Right lobe of liver (tissue), 6 donors: ENCODE results near the gene NUF2. TPM values are rescaled to one million over a fixed set of nuclear protein-coding genes. Genes with fewer than 3 reads are reported as not detected.

Source experiments
- ATAC-seq, 4 donors: fragments of 200-7000 bp; cut with Tn5 transposase; one replicate each; pipeline ENCODE4 v1.9.1; 2020; ENCODE audit warnings: mild to moderate bottlenecking in 4 of 4, moderate library complexity in 4 of 4
- DNase-seq, 3 donors: peaks; one replicate each; pipeline ENCODE4 v3.0.0-alpha.2; 2020
- H3K27ac ChIP-seq, 3 donors: fragments of 200-600 bp; one replicate each; pipeline ENCODE4 v1.8.0; 2022
- H3K27me3 ChIP-seq, 2 donors: fragments of 200-600 bp; one replicate each; pipeline ENCODE4 v1.8.0; 2022
- H3K36me3 ChIP-seq, 4 donors: fragments of 200-600 bp; sonication (generic) in 1 of 4; one replicate each; pipeline versions ENCODE4 v1.5.1 to v1.8.0; 2017 to 2022; ENCODE audit warnings: control low read depth in 1 of 4
- H3K4me1 ChIP-seq, 4 donors: fragments of 200-600 bp; sonication (generic) in 1 of 4; one replicate each; pipeline versions ENCODE4 v1.5.1 to v1.8.0; 2017 to 2022; ENCODE audit warnings: control low read depth in 1 of 4
- H3K4me3 ChIP-seq, 3 donors: fragments of 200-600 bp; one replicate each; pipeline ENCODE4 v1.8.0; 2022
- H3K9me3 ChIP-seq, 4 donors: fragments of 200-600 bp; sonication (generic) in 1 of 4; one replicate each; pipeline versions ENCODE4 v1.5.1 to v1.8.0; 2017 to 2022; ENCODE audit warnings: control low read depth in 1 of 4
- POLR2A ChIP-seq: fragments of 450-650 bp; IDR thresholded peaks from one replicate; pipeline ENCODE4 v1.6.1; 2017; ENCODE audit warnings: antibody characterized with exemption, mild to moderate bottlenecking
- WGBS: methylation state at CpG from one replicate; pipeline ENCODE4 v1.1.6; 2018; ENCODE audit warnings: low coverage, low lambda C conversion rate; ENCODE audit not compliant: insufficient coverage; ENCODE audit errors: missing lambda C conversion rate; 5-methylcytosine and 5-hydroxymethylcytosine counted together
- intact Hi-C, 2 donors: fragments of 100-400 bp; cut with DNase I; formaldehyde crosslinking; loops; one replicate each; pipeline versions ENCODE4 v1.11.2 to v1.14.1; 2022
- total RNA-seq, 6 experiments: library from RNA; depleted of rRNA in 2 of 6; stranded (reverse); fragments of >200 nt in 2 of 6; fragmentation: NEBNext Ultra II Directional in 3 of 6; extraction: Animal tissue kit (Norgen Biotek cat#: 25700) in 3 of 6; gene quantifications; one replicate each; pipeline versions ENCODE4 v1.1.0 to v1.2.4, GENCODE V29; 2016 to 2023
- TF ChIP-seq, protein P1 (sequence below), 4 donors: fragments of 200-600 bp in 3 of 4; fragments of 450-650 bp in 1 of 4; IDR thresholded peaks; one replicate each; pipeline versions ENCODE4 v1.5.1 to v1.8.0; 2016 to 2022; ENCODE audit warnings: antibody characterized with exemption in 4 of 4, mild to moderate bottlenecking in 2 of 4
- donor health status: DM: no; HTN: yes; CAD: no.
- donor health status: DM: no; HTN: no; CAD: no.
- donor health status: DM: no; HTN: no; CAD: no.
- donor health status: DM: no; HTN: yes; CAD: no.
- donor health status: DM: no; HTN: yes; CAD: no.

The NUF2 gene
- total RNA-seq, 6 experiments from 2014 or later, result 0.26 to 1.3 (median 0.98) TPM; not detected in 1

DNA sequence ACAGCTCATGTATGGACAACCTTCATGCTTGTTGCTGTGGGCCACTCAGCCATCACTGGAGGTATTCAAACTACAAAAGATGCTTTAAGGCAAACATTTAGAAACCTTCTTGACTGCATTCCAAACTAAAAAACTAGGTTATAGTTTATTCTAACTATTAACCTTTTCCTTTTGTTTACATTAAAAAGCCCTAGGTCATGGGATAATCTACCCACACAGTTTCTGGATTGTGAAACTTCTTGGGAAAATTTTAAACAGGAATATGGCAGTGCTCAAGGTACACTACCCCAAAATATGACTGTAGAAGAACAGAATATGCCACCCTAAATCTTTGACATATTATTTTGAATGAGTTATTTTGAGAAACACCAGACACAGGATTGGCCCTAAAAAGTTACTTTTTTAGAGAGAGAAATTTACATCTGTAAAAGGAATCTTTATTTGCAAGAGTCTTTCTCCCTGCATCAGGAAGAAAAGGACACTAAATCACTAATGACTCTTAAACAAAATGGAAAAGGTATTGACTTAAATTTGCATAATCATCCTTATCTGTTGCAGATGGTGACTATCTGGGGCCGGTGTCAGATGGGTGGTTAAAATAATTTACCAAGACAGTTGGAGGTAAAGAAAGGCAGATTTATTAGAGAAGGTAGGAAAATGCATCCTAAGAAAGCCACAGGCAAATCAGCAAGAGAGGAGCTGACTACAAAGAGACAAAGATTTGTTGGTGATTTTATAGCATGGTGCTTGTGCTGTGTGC, 25.1 kb upstream of the NUF2 start:
- H3K9me3 ChIP-seq, result no peaks in the 10 kb centered on the region
- H3K27ac ChIP-seq, result no peak overlapping the region
- ATAC-seq (peak; percentile 28 to 79 (median 50)), DNase-seq (no peak)
- intact Hi-C loops, result no loop called here
- H3K4me1 ChIP-seq, result peaks cover 0 to 28% (median 2%) of the 10 kb centered on the region in 4 donors
- TF ChIP-seq POLR2A, result no peak
- TF ChIP-seq, protein P1, sequence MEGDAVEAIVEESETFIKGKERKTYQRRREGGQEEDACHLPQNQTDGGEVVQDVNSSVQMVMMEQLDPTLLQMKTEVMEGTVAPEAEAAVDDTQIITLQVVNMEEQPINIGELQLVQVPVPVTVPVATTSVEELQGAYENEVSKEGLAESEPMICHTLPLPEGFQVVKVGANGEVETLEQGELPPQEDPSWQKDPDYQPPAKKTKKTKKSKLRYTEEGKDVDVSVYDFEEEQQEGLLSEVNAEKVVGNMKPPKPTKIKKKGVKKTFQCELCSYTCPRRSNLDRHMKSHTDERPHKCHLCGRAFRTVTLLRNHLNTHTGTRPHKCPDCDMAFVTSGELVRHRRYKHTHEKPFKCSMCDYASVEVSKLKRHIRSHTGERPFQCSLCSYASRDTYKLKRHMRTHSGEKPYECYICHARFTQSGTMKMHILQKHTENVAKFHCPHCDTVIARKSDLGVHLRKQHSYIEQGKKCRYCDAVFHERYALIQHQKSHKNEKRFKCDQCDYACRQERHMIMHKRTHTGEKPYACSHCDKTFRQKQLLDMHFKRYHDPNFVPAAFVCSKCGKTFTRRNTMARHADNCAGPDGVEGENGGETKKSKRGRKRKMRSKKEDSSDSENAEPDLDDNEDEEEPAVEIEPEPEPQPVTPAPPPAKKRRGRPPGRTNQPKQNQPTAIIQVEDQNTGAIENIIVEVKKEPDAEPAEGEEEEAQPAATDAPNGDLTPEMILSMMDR (IDR thresholded peaks at IDR 0.05), result no peak
- WGBS, result 64% methylated on average over 1 of the region's 1 CpG
- no peak overlapping the region for H3K4me3 ChIP-seq
- no peaks in the 10 kb centered on the region for H3K27me3 ChIP-seq
- H3K36me3 ChIP-seq, result no peaks in the 10 kb centered on the region

DNA sequence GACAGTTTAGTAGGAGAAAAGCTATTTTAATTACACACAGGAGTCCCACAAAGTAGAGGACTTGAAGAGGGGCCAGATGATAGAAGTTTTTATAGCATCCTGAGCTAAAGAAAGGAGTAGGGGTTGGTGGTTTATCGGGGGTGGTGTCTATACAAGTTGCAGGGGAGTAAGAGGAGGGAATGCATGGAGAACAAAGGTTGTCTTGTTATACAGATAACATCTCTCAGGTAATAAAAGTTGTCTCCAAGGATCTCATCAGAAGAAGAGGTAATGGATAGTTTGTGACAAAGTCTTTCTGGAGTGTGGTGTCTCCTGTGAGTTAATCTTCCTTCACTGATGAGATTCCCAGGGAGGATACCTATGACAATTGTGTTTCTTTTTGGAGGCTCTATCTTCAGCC, 23.4 kb upstream of the NUF2 start:
- ATAC-seq, result no peak
- DNase-seq, result no peak
- TF ChIP-seq, protein P1 (IDR thresholded peaks at IDR 0.05), result no peak
- TF ChIP-seq POLR2A, result no peak
- intact Hi-C loops, result no loop called here
- Histone ChIP-seq H3K27me3 (no peaks in the 10 kb centered on the region), H3K36me3 (peaks cover 0 to 6% (median 0%) of the 10 kb centered on the region in 4 donors), H3K4me3 (no peak overlapping the region), H3K4me1 (peaks cover 0 to 25% (median 2%) of the 10 kb centered on the region in 4 donors), H3K27ac (no peak overlapping the region), H3K9me3 (no peaks in the 10 kb centered on the region)
- WGBS, result no CpG with 5 or more reads among the region's 1 CpG

DNA sequence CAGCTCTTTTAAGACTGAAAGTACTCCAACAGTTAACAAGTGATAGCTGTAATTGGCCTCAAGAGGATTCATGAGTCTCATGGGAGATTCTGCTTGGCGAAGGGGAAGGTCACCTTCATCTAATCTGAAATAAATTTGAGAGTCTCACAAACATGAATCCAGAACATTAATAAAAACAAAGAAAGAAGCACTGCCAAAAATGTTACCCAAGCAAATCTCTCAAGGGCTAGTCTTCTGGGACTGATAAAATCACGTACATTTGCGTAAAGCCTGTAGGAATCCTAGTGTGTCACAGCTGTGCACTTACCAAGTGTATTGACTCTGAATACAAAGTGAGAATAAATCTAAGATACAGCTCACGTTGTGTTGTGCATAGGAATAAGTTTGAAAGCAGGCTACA, 21.2 kb upstream of the NUF2 start:
- intact Hi-C loops, result no loop called here

DNA sequence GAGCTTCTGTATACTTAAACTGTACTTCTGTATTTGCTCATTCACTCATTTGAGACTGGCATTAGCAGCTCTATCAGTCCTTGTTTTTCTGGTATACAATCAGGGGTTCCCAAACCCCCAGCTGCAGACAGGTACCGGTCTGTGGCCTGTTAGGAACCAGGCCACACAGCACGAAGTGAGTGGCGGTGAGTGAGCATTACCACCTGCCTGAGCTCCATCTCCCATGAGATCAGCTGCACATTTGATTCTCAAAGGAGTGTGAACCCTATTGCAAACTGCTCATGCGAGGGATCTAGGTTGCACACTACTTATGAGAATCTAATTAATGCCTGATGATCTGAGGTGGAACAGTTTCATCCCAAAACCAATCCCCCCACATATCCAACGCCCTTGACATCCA, 18.2 kb upstream of the NUF2 start:
- Histone ChIP-seq H3K9me3 (no peaks in the 10 kb centered on the region), H3K4me1 (no peaks in the 10 kb centered on the region), H3K4me3 (no peak overlapping the region), H3K36me3 (peaks cover 0 to 6% (median 0%) of the 10 kb centered on the region in 4 donors), H3K27ac (no peak overlapping the region), H3K27me3 (no peaks in the 10 kb centered on the region)
- TF ChIP-seq, protein P1 (IDR thresholded peaks at IDR 0.05), result no peak
- TF ChIP-seq POLR2A, result no peak
- ATAC-seq (no peak), DNase-seq (no peak)
- WGBS, result 89% methylated on average over 1 of the region's 5 CpGs
- intact Hi-C loops, result no loop called here

More for the DNA sequence above, 21.2 kb upstream of the NUF2 start:
- Histone ChIP-seq H3K9me3 (no peaks in the 10 kb centered on the region), H3K4me1 (peaks cover 0 to 14% (median 2%) of the 10 kb centered on the region in 4 donors), H3K27me3 (no peaks in the 10 kb centered on the region), H3K27ac (no peak overlapping the region), H3K36me3 (peaks cover 0 to 6% (median 0%) of the 10 kb centered on the region in 4 donors), H3K4me3 (no peak overlapping the region)
- ATAC-seq (no peak), DNase-seq (no peak)
- TF ChIP-seq, protein P1 (IDR thresholded peaks at IDR 0.05), result no peak
- TF ChIP-seq POLR2A, result no peak
- 93% methylated on average over 4 of the region's 4 CpGs for WGBS
